MCF 10A (cell line): ENCODE data around the gene SLC16A1. TPM values are rescaled to one million over a fixed set of nuclear protein-coding genes. Genes with fewer than 3 reads are reported as not detected.

Experiments used
- BruUV-seq: library from RNA; stranded (reverse); fragments of 400-500 nt; replicated peaks from 2 replicates; lab custom pipeline; 2021; lab: Mats Ljungman, UMichigan
- CTCF ChIA-PET: fragments of 300-600 bp; sonication (Branson Sonifier 250); formaldehyde crosslinking; extraction: SDS; loops from one replicate; lab custom pipeline; 2021; ENCODE audit warnings: antibody characterized with exemption, inconsistent platforms; lab: Yijun Ruan, JAX
- POLR2A ChIA-PET: fragments of 300-600, 350-650 bp; sonication (Branson Sonifier 250); formaldehyde crosslinking; extraction: SDS; loops from one replicate; lab custom pipeline; 2020; ENCODE audit warnings: antibody characterized with exemption, inconsistent platforms; lab: Yijun Ruan, JAX
- DNase-seq: peaks from one replicate; pipeline ENCODE4 v3.0.0-alpha.2; 2018; ENCODE audit not compliant: unreplicated experiment
- H3K27ac Mint-ChIP-seq: one replicate; pipeline ENCODE4 v1.8.0; 2022; ENCODE audit warnings: mild to moderate bottlenecking, low read depth, mixed read lengths; ENCODE audit not compliant: unreplicated experiment
- H3K27me3 Mint-ChIP-seq: one replicate; pipeline ENCODE4 v1.8.0; 2022; ENCODE audit warnings: mixed read lengths; ENCODE audit not compliant: insufficient read depth, unreplicated experiment
- H3K36me3 Mint-ChIP-seq: one replicate; pipeline ENCODE4 v1.8.0; 2022; ENCODE audit warnings: mild to moderate bottlenecking, moderate library complexity, mixed read lengths; ENCODE audit not compliant: insufficient read depth, unreplicated experiment
- H3K4me1 Mint-ChIP-seq: one replicate; pipeline ENCODE4 v1.8.0; 2022; ENCODE audit warnings: mixed read lengths; ENCODE audit not compliant: insufficient read depth, unreplicated experiment
- H3K4me3 Mint-ChIP-seq: one replicate; pipeline ENCODE4 v1.8.0; 2022; ENCODE audit warnings: mild to moderate bottlenecking, moderate library complexity, mixed read lengths; ENCODE audit not compliant: unreplicated experiment
- H3K9me3 Mint-ChIP-seq: one replicate; pipeline ENCODE4 v1.8.0; 2022; ENCODE audit warnings: mixed read lengths; ENCODE audit not compliant: unreplicated experiment
- CTCF ChIP-seq: fragments of 200-600 bp; IDR thresholded peaks from one replicate; pipeline ENCODE4 v1.8.0; 2022; ENCODE audit warnings: antibody characterized with exemption, mild to moderate bottlenecking; ENCODE audit not compliant: unreplicated experiment
- intact Hi-C: fragments of 100-400 bp; cut with micrococcal nuclease; formaldehyde crosslinking; loops from 2 replicates; pipeline ENCODE4 v1.14.1; 2022
- total RNA-seq: library from RNA; stranded (reverse); gene quantifications from 2 replicates; pipeline ENCODE4 v1.2.3, GENCODE V29; 2022

SLC16A1 gene
- total RNA-seq, 1 experiment from 2014 or later: 142 TPM

GRCh38 chr1:112992780-112993179 lies 36.8 kb upstream of the SLC16A1 start:
- CTCF ChIA-PET: interaction anchor here (0.6 to 1.8 kb wide), 7 partner anchors 22 to 1713 kb away, joined by 3 to 5 read pairs (median 3); partner anchors contain the start of gene SLC16A1
- no peak for TF ChIP-seq CTCF

DNA sequence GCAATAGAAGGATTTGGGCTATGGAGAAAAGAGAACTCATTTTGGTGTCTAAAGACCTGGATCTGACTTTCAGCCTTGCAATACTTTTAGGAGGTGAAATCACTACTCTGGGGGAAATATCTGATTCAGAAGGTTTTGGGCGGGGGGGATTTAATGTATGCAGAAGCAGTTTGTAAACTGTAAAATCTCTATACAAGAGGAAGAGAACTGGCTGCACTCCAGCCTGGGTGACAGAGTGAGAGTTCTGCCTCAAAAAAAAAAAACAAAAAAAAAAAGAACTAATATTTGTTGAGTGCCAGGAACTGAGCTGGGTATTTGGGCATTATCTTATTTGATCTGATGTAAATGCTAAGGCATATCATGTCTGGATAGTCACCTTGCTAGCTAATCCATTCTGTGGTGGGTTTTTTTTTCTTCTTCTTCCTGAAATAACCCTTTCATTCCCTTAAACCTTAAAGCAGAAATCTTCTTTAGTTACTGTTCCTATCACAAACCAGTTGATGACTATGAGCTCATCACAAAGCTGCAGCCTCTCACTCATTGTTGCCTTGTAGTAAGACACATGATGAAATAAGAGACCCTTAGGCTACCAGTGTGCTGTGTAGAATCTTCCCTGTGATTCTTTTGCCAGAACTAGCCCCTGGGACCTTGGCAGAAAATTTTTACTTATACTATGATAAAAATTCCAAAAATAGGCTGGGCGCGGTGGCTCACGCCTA lies 35.6 kb upstream of the SLC16A1 start:
- no TSS peak for BruUV-seq
- CTCF ChIA-PET: interaction anchor here (0.6 to 1.5 kb wide), 6 partner anchors 12 to 1225 kb away, joined by 3 to 4 read pairs (median 3); no protein-coding TSS in a partner anchor
- Mint-ChIP-seq H3K4me1 (peaks cover 27% of the 10 kb centered on the region), H3K36me3 (peaks cover 13% of the 10 kb centered on the region), H3K4me3 (no peak overlapping the region), H3K27ac (no peak overlapping the region), H3K27me3 (no peaks in the 10 kb centered on the region), H3K9me3 (no peaks in the 10 kb centered on the region)
- TF ChIP-seq CTCF: no peak
- peak; percentile 73 for DNase-seq
- intact Hi-C loops: loop anchor here (5.0 kb wide), 1 partner anchor 34 kb away; the partner anchor contains the start of gene SLC16A1
- POLR2A ChIA-PET: interaction anchor here (0.8 to 2.0 kb wide), 3 partner anchors 13 to 37 kb away, joined by 3 to 7 read pairs (median 4); partner anchors contain the start of gene SLC16A1

More at GRCh38 chr1:112992780-112993179, 36.8 kb upstream of the SLC16A1 start:
- intact Hi-C loops: loop anchor here (5.0 kb wide), 1 partner anchor 35 kb away; the partner anchor contains the start of gene SLC16A1
- Mint-ChIP-seq H3K4me3 (no peak overlapping the region), H3K27me3 (no peaks in the 10 kb centered on the region), H3K36me3 (peaks cover 13% of the 10 kb centered on the region), H3K27ac (no peak overlapping the region), H3K9me3 (no peaks in the 10 kb centered on the region), H3K4me1 (peaks cover 27% of the 10 kb centered on the region)
- POLR2A ChIA-PET: interaction anchor here (0.7 to 2.0 kb wide), 2 partner anchors 36 to 55 kb away, joined by 3 to 7 read pairs; partner anchors contain the start of gene SLC16A1
- no TSS peak for BruUV-seq
- no peak for DNase-seq

GRCh38 chr1:112990271-112990670 lies 34.3 kb upstream of the SLC16A1 start:
- ChIA-PET POLR2A (interaction anchor here (0.6 kb wide), 2 partner anchors 11 to 33 kb away, joined by 3 to 4 read pairs; no protein-coding TSS in a partner anchor), CTCF (interaction anchor here (0.9 to 1.7 kb wide), 3 partner anchors 32 to 82 kb away, joined by 3 read pairs; no protein-coding TSS in a partner anchor)
- intact Hi-C loops: loop anchor here (5.0 kb wide), 1 partner anchor 33 kb away; the partner anchor contains the start of gene SLC16A1
- peaks cover 14% of the 10 kb centered on the region for H3K36me3 Mint-ChIP-seq
- no peaks in the 10 kb centered on the region for H3K9me3 Mint-ChIP-seq
- H3K27me3 Mint-ChIP-seq: no peaks in the 10 kb centered on the region
- H3K27ac Mint-ChIP-seq: no peak overlapping the region
- H3K4me1 Mint-ChIP-seq: peaks cover 19% of the 10 kb centered on the region
- no peak for TF ChIP-seq CTCF
- H3K4me3 Mint-ChIP-seq: no peak overlapping the region
- BruUV-seq: no TSS peak
- DNase-seq: peak; percentile 70

- ChIA-PET CTCF (interaction anchor here (1.7 kb wide), 1 partner anchor 31 kb away, joined by 3 read pairs; no protein-coding TSS in a partner anchor), POLR2A (interaction anchor here (0.6 kb wide), 2 partner anchors 91 to 440 kb away, joined by 3 to 4 read pairs; no protein-coding TSS in a partner anchor)
- BruUV-seq: no TSS peak
- H3K27me3 Mint-ChIP-seq: no peaks in the 10 kb centered on the region
- H3K9me3 Mint-ChIP-seq: no peaks in the 10 kb centered on the region
- no peak overlapping the region for H3K4me3 Mint-ChIP-seq
- peak; percentile 32 for DNase-seq
- H3K4me1 Mint-ChIP-seq: peaks cover 12% of the 10 kb centered on the region
- H3K36me3 Mint-ChIP-seq: peaks cover 14% of the 10 kb centered on the region
- TF ChIP-seq CTCF: no peak
- no peak overlapping the region for H3K27ac Mint-ChIP-seq
- intact Hi-C loops: no loop called here
Observed at GRCh38 chr1:112988367-112988766, 32.4 kb upstream of the SLC16A1 start.
